Ectodermal cell (in vitro differentiated cells): ENCODE data around the gene FGFBP3. TPM values are rescaled to one million over a fixed set of nuclear protein-coding genes. Genes with fewer than 3 reads are reported as not detected.
A peak's percentile ranks its signal among the peaks of the same experiment; 100 is the strongest.

ENCODE experiments used
- H3K27ac ChIP-seq: 2 replicates; pipeline ENCODE4 v1.7.0; 2013; ENCODE audit warnings: mild to moderate bottlenecking, low read depth, low read length; ENCODE audit not compliant: insufficient read depth, poor library complexity, severe bottlenecking
- H3K27me3 ChIP-seq: 2 replicates; pipeline ENCODE4 v1.7.0; 2013; ENCODE audit warnings: mild to moderate bottlenecking, low read length; ENCODE audit not compliant: insufficient read depth, control insufficient read depth, poor library complexity, severe bottlenecking
- H3K36me3 ChIP-seq: one replicate; pipeline ENCODE4 v1.7.0; 2013; ENCODE audit warnings: low read length; ENCODE audit not compliant: control insufficient read depth, insufficient read depth
- H3K4me1 ChIP-seq: one replicate; pipeline ENCODE4 v1.7.0; 2013; ENCODE audit warnings: low read length; ENCODE audit not compliant: control insufficient read depth, insufficient read depth
- H3K4me3 ChIP-seq: 2 replicates; pipeline ENCODE4 v1.7.0; 2013; ENCODE audit warnings: low read depth, low read length, control low read depth; ENCODE audit not compliant: insufficient read depth
- H3K9me3 ChIP-seq: 2 replicates; pipeline ENCODE4 v1.7.0; 2013; ENCODE audit warnings: mild to moderate bottlenecking, low read length, moderate library complexity; ENCODE audit not compliant: control insufficient read depth
- WGBS, 2 experiments: methylation state at CpG; one replicate each; pipeline ENCODE4 v1.1.7; 2013; ENCODE audit warnings: missing lambda C conversion rate in 2 of 2; 5-methylcytosine and 5-hydroxymethylcytosine counted together
- polyA plus RNA-seq, 4 experiments: library from polyadenylated mRNA; stranded (reverse); fragments of 50-300 nt; gene quantifications; one replicate each; pipeline ENCODE4 v1.2.3, GENCODE V29; 2013

Gene FGFBP3
- polyA plus RNA-seq (2013, experiment 1 of 4), result 141 TPM
- 77.0 TPM for polyA plus RNA-seq (2013, experiment 2 of 4)
- 63.8 TPM for polyA plus RNA-seq (2013, experiment 3 of 4)
- polyA plus RNA-seq (2013, experiment 4 of 4), result 72.5 TPM

DNA sequence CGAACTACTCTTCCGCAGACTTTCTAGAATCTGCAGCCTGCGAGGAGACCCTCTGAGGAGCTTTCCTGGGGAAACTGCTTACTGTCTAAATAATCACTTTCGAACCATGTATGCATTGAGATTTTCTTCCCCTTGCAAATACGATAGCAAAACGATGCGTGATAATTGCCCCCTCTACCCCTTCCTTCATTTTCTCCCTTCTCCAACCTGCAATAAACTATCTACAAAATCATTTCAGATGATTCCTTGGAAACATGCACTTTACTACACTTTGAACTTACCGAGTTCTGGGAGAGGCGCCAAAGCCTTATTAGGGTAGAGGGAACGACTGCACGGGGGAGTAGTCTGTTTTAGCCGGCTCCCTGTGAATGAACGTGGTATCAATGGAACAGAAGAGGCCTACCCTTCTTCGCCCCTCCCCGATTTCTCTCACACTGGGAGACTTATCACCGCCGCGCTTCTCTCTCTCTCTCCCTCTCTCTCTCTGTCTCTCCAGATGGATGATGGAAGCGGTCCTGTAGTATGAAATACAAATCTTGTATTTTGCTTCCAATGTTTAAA, at the start of gene FGFBP3:
TSS of gene FGFBP3 (minus strand) at position 370 of the 561 bp plus-strand sequence. CDS start 517 bp downstream, outside the sequence.
- Histone ChIP-seq H3K27me3 (no peaks in the 10 kb centered on the region), H3K4me1 (no peaks in the 10 kb centered on the region), H3K36me3 (no peaks in the 10 kb centered on the region), H3K27ac (peak within 1 kb of the TSS; percentile 86), H3K9me3 (no peaks in the 10 kb centered on the region), H3K4me3 (peak within 1 kb of the TSS; percentile 93)
- 1 to 2% methylated on average over 18 of the region's 19 CpGs for WGBS, 2 experiments

- Histone ChIP-seq H3K36me3 (peaks cover 26% of the 10 kb centered on the region), H3K4me3 (no peak overlapping the region), H3K9me3 (no peaks in the 10 kb centered on the region), H3K4me1 (no peaks in the 10 kb centered on the region), H3K27me3 (no peaks in the 10 kb centered on the region), H3K27ac (no peak overlapping the region)
- WGBS, 2 experiments, result 100% methylated on average over 1 of the region's 1 CpG
Observed at GRCh38 chr10:91957091-91957490, 47.8 kb upstream of the FGFBP3 start.

- Histone ChIP-seq H3K4me1 (no peaks in the 10 kb centered on the region), H3K27ac (no peak overlapping the region), H3K4me3 (no peak overlapping the region), H3K36me3 (peaks cover 16% of the 10 kb centered on the region), H3K9me3 (no peaks in the 10 kb centered on the region), H3K27me3 (no peaks in the 10 kb centered on the region)
- 98 to 99% methylated on average over 2 to 3 of the region's 3 CpGs for WGBS, 2 experiments
Observed at GRCh38 chr10:91955114-91955513, 45.8 kb upstream of the FGFBP3 start.

DNA sequence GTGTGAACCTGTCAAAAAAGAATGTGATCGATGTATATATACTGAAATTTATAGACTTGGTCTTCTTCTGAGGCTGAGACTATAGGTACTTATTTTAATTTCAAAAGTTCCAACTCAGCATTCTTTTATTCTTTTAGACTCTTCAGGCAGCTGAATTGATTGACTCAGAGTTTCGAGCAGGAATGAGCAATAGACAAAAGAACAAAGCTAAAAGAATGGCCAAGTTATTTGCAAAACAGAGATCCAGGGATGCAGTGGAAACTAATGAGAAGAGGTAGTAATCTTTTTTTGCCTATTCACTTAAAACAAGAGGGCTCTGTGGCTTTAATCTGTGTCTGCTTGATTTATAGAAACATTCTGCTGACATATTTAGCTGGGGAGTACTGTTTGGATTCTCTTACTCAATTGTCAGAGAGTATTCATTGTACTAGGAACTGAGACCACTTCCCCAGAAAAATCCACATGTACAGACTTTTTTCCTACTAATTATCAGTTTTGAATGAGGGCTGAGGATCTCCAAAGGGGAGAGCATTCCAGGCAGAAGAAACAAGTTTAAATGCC, 44.4 kb upstream of the FGFBP3 start:
- WGBS, 2 experiments, result 73 to 79% methylated on average over 2 of the region's 2 CpGs
- no peaks in the 10 kb centered on the region for H3K9me3 ChIP-seq
- H3K4me3 ChIP-seq, result no peak overlapping the region
- H3K4me1 ChIP-seq, result no peaks in the 10 kb centered on the region
- H3K27ac ChIP-seq, result no peak overlapping the region
- H3K36me3 ChIP-seq, result peaks cover 12% of the 10 kb centered on the region
- no peaks in the 10 kb centered on the region for H3K27me3 ChIP-seq

DNA sequence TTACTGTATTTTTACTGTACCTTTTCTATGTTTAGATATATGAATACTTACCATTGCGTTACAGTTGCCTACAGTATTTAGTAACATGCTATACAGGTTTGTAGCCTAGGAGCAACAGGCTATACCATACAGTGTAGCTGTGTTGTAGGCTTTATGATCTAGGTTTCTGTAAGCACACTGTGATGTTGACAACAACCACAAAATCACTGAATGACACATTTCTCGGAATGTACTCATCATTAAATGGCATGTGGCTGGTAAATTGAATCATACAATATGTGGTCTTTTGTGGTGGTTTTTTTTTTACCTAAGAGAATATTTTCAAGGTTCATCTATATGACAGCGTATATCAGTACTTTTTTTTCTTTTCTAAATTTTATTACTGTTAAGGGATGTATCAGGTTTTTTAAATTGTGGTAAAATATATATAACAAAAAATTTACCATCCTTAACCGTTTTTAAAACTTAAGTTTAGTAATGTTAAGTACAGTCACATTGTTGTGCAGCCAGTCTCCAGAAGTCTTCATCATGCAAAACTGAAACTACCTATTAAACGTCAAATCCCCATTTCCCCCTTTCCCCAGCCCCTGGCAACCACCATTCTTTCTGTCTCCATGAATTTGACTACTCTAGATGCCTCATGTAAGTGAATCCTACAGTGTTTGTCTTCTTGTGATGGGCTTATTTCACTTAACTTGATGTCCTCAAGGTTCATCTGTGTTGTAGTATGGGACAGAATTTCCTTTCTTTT, 35.8 kb upstream of the FGFBP3 start:
- no peak overlapping the region for H3K27ac ChIP-seq
- H3K9me3 ChIP-seq, result no peaks in the 10 kb centered on the region
- no peaks in the 10 kb centered on the region for H3K27me3 ChIP-seq
- WGBS, 2 experiments, result 88 to 90% methylated on average over 2 to 3 of the region's 5 CpGs
- H3K36me3 ChIP-seq, result peaks cover 18% of the 10 kb centered on the region
- no peak overlapping the region for H3K4me3 ChIP-seq
- no peaks in the 10 kb centered on the region for H3K4me1 ChIP-seq

DNA sequence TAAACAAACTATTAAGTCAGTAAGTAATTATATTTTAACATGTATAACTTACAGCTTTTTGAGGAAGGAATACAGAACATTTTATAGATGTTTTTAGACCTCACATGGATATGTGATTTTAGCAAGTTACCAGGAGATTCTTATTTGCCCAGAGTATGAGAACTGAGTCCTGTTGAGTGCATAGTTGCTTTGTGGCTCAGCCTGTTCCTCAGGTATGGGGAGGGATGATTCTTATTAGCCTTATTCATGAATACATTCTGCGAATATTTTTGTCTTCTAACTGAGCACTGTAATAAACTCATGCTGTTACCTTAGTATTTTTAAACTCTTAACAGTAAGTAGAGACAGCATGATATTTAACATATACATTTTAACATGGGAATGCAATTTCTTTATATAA, 32.1 kb upstream of the FGFBP3 start:
- H3K4me3 ChIP-seq, result no peak overlapping the region
- no peaks in the 10 kb centered on the region for H3K4me1 ChIP-seq
- no peaks in the 10 kb centered on the region for H3K9me3 ChIP-seq
- WGBS, 2 experiments, result no CpG with 5 or more reads among the region's 1 CpG
- H3K27me3 ChIP-seq, result no peaks in the 10 kb centered on the region
- peaks cover 23% of the 10 kb centered on the region for H3K36me3 ChIP-seq
- H3K27ac ChIP-seq, result no peak overlapping the region

- WGBS, 2 experiments, result 96 to 97% methylated on average over 3 to 4 of the region's 4 CpGs
- Histone ChIP-seq H3K36me3 (peaks cover 25% of the 10 kb centered on the region), H3K4me3 (no peak overlapping the region), H3K9me3 (no peaks in the 10 kb centered on the region), H3K27me3 (no peaks in the 10 kb centered on the region), H3K4me1 (no peaks in the 10 kb centered on the region), H3K27ac (no peak overlapping the region)
Observed at GRCh38 chr10:91939653-91940052, 30.4 kb upstream of the FGFBP3 start.

GRCh38 chr10:91935886-91936285, 26.6 kb upstream of the FGFBP3 start:
- Histone ChIP-seq H3K27ac (no peak overlapping the region), H3K4me3 (no peak overlapping the region), H3K9me3 (no peaks in the 10 kb centered on the region), H3K27me3 (no peaks in the 10 kb centered on the region), H3K36me3 (peaks cover 21% of the 10 kb centered on the region), H3K4me1 (no peaks in the 10 kb centered on the region)
- WGBS, 2 experiments, result 90 to 94% methylated on average over 2 of the region's 2 CpGs

DNA sequence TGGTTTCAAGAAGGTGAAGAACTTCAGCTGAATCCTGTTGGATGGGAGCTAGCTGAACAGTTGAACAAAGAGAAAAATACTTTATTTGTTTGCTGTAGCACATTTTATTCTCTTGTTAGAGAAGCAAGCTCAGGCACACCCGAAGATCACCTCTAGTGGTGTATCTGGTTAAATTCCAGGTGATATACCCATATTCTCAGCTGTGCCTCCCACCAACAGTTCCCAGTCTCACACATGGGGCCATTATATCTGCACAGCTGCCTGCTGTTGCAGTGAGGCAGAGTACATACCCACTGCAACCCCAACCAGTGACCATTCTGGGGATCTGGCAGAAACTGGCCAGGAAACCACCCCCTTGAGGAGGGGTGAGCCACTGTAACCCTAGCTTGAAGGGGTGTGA, 23.5 kb upstream of the FGFBP3 start:
- H3K4me1 ChIP-seq, result no peaks in the 10 kb centered on the region

DNA sequence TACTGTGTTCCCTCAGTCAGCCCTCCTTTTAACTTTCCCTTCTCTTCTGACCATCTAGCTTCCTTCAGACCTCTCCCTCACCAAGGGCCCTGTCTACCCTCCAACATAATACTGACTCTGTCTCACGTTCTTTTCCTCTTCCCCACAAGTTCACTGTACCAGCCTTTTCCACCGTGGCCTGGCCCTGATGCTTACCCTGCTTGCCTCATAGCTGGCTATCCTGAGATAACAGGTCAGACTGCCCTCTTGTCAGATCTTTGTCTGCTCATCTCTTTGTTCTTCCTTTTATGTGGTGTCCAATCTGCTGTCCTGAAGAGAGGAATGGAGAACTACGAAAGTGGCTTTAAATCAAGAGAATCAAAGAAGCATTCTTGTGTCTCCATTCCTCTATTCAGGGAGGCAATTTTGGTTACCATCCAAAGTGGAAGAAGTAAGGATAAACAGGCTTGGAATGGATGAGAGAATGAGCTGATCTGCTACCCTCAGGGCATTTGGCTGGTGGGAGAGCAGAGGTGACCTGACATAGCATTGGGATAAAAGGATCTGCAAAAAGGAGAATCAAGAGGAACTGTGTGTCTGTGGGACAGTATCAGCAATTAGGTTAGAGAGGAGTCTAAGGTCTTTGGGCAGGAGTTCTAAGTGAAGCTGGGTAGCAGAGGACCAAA, 22.4 kb upstream of the FGFBP3 start:
- Histone ChIP-seq H3K9me3 (no peaks in the 10 kb centered on the region), H3K4me3 (no peak overlapping the region), H3K27me3 (no peaks in the 10 kb centered on the region), H3K27ac (no peak overlapping the region), H3K36me3 (peaks cover 19% of the 10 kb centered on the region), H3K4me1 (no peaks in the 10 kb centered on the region)
- WGBS, 2 experiments, result 90 to 91% methylated on average over 3 of the region's 3 CpGs

More for the DNA sequence above, 23.5 kb upstream of the FGFBP3 start:
- Histone ChIP-seq H3K27ac (no peak overlapping the region), H3K9me3 (no peaks in the 10 kb centered on the region), H3K27me3 (no peaks in the 10 kb centered on the region), H3K4me3 (no peak overlapping the region), H3K36me3 (peaks cover 21% of the 10 kb centered on the region)
- WGBS, 2 experiments, result 89 to 100% methylated on average over 1 of the region's 1 CpG
